Spleen (tissue), 13 donors: ENCODE results near the gene RBFA. TPM values are rescaled to one million over a fixed set of nuclear protein-coding genes. Genes with fewer than 3 reads are reported as not detected.

Experiments used
- DNase-seq: peaks from one replicate; pipeline ENCODE4 v3.0.0-alpha.2; 2020
- H3K27ac ChIP-seq, 8 donors: fragments of 200-600 bp; sonication (generic) in 7 of 8; 1 replicate in 4 of 8; 2 replicates in 4 of 8; pipeline versions ENCODE4 v1.5.0 to v1.8.0; 2016 to 2021; ENCODE audit warnings: inconsistent platforms in 4 of 8, mild to moderate bottlenecking in 4 of 8, moderate library complexity in 1 of 8
- H3K27me3 ChIP-seq, 7 donors: fragments of 200-600 bp; sonication (generic) in 6 of 7; replicated peaks in 1 of 7; 1 replicate in 4 of 7; 2 replicates in 3 of 7; pipeline versions ENCODE4 v1.5.0 to v1.8.0; 2016 to 2021; ENCODE audit warnings: inconsistent platforms in 3 of 7, mild to moderate bottlenecking in 1 of 7
- H3K36me3 ChIP-seq, 6 donors: fragments of 200-600 bp; sonication (generic) in 5 of 6; 1 replicate in 4 of 6; 2 replicates in 2 of 6; pipeline versions ENCODE4 v1.5.0 to v1.8.0; 2016 to 2021; ENCODE audit warnings: inconsistent platforms in 2 of 6
- H3K4me1 ChIP-seq, 6 donors: fragments of 200-600 bp; sonication (generic) in 5 of 6; 1 replicate in 3 of 6; 2 replicates in 3 of 6; pipeline versions ENCODE4 v1.5.0 to v1.8.0; 2016 to 2021; ENCODE audit warnings: inconsistent platforms in 3 of 6
- H3K4me3 ChIP-seq, 8 donors: fragments of 200-600 bp; sonication (generic) in 7 of 8; 1 replicate in 4 of 8; 2 replicates in 4 of 8; pipeline versions ENCODE4 v1.5.0 to v1.8.0; 2016 to 2021; ENCODE audit warnings: inconsistent platforms in 4 of 8, mild to moderate bottlenecking in 4 of 8, moderate library complexity in 2 of 8
- H3K9me3 ChIP-seq, 8 donors: fragments of 200-600 bp; sonication (generic) in 7 of 8; 1 replicate in 4 of 8; 2 replicates in 4 of 8; pipeline versions ENCODE4 v1.5.0 to v1.8.0; 2016 to 2021; ENCODE audit warnings: inconsistent platforms in 4 of 8
- POLR2A ChIP-seq, 3 donors: fragments of 450-650 bp; IDR thresholded peaks; one replicate each; pipeline ENCODE4 v1.5.1; 2017; ENCODE audit warnings: antibody characterized with exemption in 3 of 3, mild to moderate bottlenecking in 1 of 3
- POLR2AphosphoS5 ChIP-seq, 3 donors: sonication (generic); formaldehyde crosslinking; IDR thresholded peaks; one replicate each; pipeline ENCODE4 v1.5.1; 2017; ENCODE audit warnings: antibody characterized with exemption in 3 of 3
- WGBS, 5 donors: extraction: QIAGEN DNeasy Blood & Tissue Kit in 3 of 5; methylation state at CpG; one replicate each; pipeline versions ENCODE4 v1.1.5 to v1.1.7; 2013 to 2018; 5-methylcytosine and 5-hydroxymethylcytosine counted together
- intact Hi-C: fragments of 100-400 bp; cut with DNase I; formaldehyde crosslinking; loops from one replicate; pipeline ENCODE4 v1.15.0; 2023; ENCODE audit warnings: low total_unique reads
- long read RNA-seq, 2 donors: transcript quantifications; one replicate each; lab custom pipeline, GENCODE V29; 2026
- polyA plus RNA-seq, 3 donors: library from polyadenylated mRNA; stranded (reverse); fragments of 200-250 nt; gene quantifications; one replicate each; pipeline ENCODE4 v1.2.1, GENCODE V29; 2013
- total RNA-seq, 7 donors: library from RNA; depleted of rRNA in 3 of 7; stranded (reverse); fragments of >200 nt in 3 of 7; fragmentation: NEBNext Ultra II Directional in 4 of 7; extraction: Animal tissue kit (Norgen Biotek cat#: 25700) in 4 of 7; gene quantifications; one replicate each; pipeline versions ENCODE4 v1.1.0 to v1.2.1, GENCODE V29; 2016 to 2021
- TF ChIP-seq, protein P1 (sequence below), 11 experiments: fragments of 200-600 bp in 7 of 11; fragments of 450-650 bp in 4 of 11; sonication (generic) in 4 of 11; IDR thresholded peaks in 8 of 11; conservative IDR thresholded peaks in 3 of 11; 1 replicate in 7 of 11; 2 replicates in 4 of 11; pipeline versions ENCODE4 v1.4.0 to v1.8.0; 2016 to 2021; ENCODE audit warnings: antibody characterized with exemption in 11 of 11, inconsistent platforms in 4 of 11, mild to moderate bottlenecking in 1 of 11
- donor health status: healthy with polysubstance abuse.
- donor health status: DM: no; HTN: no; CAD: no; lungs with moderate emphysema.
- donor health status: DM: no; HTN: no; CAD: no.
- donor health status: Bipolar disorder and iron deficiency.
- donor health status: healthy.
- donor health status: DM: no; HTN: no; CAD: no.
- donor health status: DM: yes; HTN: yes; CAD: no.

Gene RBFA
- total RNA-seq (10 to 100 TPM; 16.4 to 31.1 (median 20.6) TPM), polyA plus RNA-seq (10 to 100 TPM; 16.4 to 20.4 (median 19.0) TPM)
- long read RNA-seq, donor 1, transcript RBFA-204 (1 exons, 1,587 nt) = major isoform, 6 of 14 reads
- long read RNA-seq, donor 1, transcript RBFA-202 (7 exons, 1,407 nt) = major isoform, 6 of 14 reads
- long read RNA-seq, donor 1, partial matches to known transcripts = 0 of 14 reads
- long read RNA-seq, donor 1, other reads (novel, unspliced or antisense) = 0 of 14 reads
- long read RNA-seq, donor 2, partial matches to known transcripts = 0 of 6 reads
- long read RNA-seq, donor 2, other reads (novel, unspliced or antisense) = 0 of 6 reads

DNA sequence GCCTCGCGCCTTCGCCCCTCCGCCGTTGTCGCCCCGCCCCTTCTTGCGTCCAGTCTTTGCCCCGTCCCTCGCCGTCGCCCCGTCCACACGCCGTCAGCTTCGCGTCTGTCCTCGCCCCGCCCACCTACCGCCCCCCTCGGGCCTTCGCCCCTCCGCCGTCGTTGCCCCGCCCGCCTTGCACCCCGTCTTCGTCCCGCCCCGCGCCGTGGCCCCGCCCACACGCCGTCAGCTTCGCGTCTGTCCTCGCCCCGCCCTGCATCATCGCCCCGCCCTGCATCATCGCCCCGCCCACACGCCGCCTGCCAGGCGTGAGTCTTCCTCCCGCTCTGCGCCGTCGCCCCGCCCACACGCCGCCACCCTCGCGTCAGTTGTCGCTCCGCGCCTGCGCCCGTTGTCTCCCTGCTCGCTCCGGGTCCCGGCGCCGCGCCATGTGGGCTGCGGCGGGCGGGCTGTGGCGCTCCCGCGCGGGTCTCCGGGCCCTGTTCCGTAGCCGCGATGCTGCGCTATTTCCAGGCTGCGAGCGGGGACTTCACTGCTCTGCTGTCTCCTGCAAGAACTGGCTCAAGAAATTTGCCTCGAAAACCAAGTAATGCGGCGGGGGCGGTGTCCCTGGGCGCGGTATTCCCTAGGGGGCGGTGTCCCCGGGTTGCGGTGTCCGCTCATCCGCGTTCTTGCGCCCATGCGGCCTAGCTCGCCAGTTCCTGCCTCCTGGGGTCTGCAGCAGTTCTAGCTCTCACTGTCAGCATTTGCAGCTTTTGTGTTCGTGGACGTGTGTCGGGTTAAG lies at the start of gene RBFA:
RBFA (plus strand) TSS at position 367 of the 784 bp plus-strand sequence; CDS start at position 429, 62 bp downstream.
- intact Hi-C loops = loop anchor here (5.0 kb wide), 1 partner anchor 42 kb away; no protein-coding TSS in a partner anchor
- Histone ChIP-seq H3K36me3 (peaks cover 0 to 25% (median 16%) of the 10 kb centered on the region in 6 donors), H3K9me3 (peaks cover 0 to 20% (median 12%) of the 10 kb centered on the region in 8 donors), H3K27me3 (no peaks in the 10 kb centered on the region), H3K4me3 (peak within 1 kb of the TSS; percentile 72 to 92 (median 80)), H3K4me1 (peaks cover 0 to 24% (median 18%) of the 10 kb centered on the region in 6 donors), H3K27ac (peak within 1 kb of the TSS; percentile 64 to 94 (median 87))
- DNase-seq = peak; percentile 100
- WGBS, 5 donors = 1% methylated on average over 84 to 99 of the region's 99 CpGs
- TF ChIP-seq POLR2A (IDR thresholded peaks at IDR 0.05) (peak in 1 of 3 donors; percentile 29), POLR2AphosphoS5 (IDR thresholded peaks at IDR 0.05) (peak; percentile 82 to 88 (median 87))
- TF ChIP-seq, protein P1, sequence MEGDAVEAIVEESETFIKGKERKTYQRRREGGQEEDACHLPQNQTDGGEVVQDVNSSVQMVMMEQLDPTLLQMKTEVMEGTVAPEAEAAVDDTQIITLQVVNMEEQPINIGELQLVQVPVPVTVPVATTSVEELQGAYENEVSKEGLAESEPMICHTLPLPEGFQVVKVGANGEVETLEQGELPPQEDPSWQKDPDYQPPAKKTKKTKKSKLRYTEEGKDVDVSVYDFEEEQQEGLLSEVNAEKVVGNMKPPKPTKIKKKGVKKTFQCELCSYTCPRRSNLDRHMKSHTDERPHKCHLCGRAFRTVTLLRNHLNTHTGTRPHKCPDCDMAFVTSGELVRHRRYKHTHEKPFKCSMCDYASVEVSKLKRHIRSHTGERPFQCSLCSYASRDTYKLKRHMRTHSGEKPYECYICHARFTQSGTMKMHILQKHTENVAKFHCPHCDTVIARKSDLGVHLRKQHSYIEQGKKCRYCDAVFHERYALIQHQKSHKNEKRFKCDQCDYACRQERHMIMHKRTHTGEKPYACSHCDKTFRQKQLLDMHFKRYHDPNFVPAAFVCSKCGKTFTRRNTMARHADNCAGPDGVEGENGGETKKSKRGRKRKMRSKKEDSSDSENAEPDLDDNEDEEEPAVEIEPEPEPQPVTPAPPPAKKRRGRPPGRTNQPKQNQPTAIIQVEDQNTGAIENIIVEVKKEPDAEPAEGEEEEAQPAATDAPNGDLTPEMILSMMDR (IDR thresholded peaks at IDR 0.05 in 8 of 11, conservative IDR thresholded peaks at IDR 0.05 in 3 of 11) = peak in 9 of 11 experiments; percentile 16 to 53 (median 42)

- TF ChIP-seq, protein P1 (IDR thresholded peaks at IDR 0.05 in 8 of 11, conservative IDR thresholded peaks at IDR 0.05 in 3 of 11) = no peak
- TF ChIP-seq POLR2A (IDR thresholded peaks at IDR 0.05) = no peak
- no peak for TF ChIP-seq POLR2AphosphoS5 (IDR thresholded peaks at IDR 0.05)
- H3K36me3 ChIP-seq = peaks cover 0 to 46% (median 3%) of the 10 kb centered on the region in 6 donors
- H3K9me3 ChIP-seq = no peaks in the 10 kb centered on the region
- 89 to 93% (median 91%) methylated on average over 12 of the region's 12 CpGs for WGBS, 5 donors
- no peak overlapping the region for H3K4me3 ChIP-seq
- intact Hi-C loops = no loop called here
- peaks cover 21 to 88% (median 59%) of the 10 kb centered on the region in 6 donors for H3K4me1 ChIP-seq
- H3K27ac ChIP-seq = no peak overlapping the region
- no peaks in the 10 kb centered on the region for H3K27me3 ChIP-seq
- no peak for DNase-seq
Observed at GRCh38 chr18:79985172-79985571, 49.1 kb upstream of the RBFA start.

GRCh38 chr18:79986726-79987125 lies 47.5 kb upstream of the RBFA start:
- 43 to 78% (median 62%) methylated on average over 7 of the region's 7 CpGs for WGBS, 5 donors
- no peak for TF ChIP-seq POLR2AphosphoS5 (IDR thresholded peaks at IDR 0.05)
- TF ChIP-seq, protein P1 (IDR thresholded peaks at IDR 0.05 in 8 of 11, conservative IDR thresholded peaks at IDR 0.05 in 3 of 11) = no peak
- no peak for TF ChIP-seq POLR2A (IDR thresholded peaks at IDR 0.05)
- no peak overlapping the region for H3K27ac ChIP-seq

More at GRCh38 chr18:79986726-79987125, 47.5 kb upstream of the RBFA start:
- Histone ChIP-seq H3K27me3 (no peaks in the 10 kb centered on the region), H3K4me3 (peak overlapping the region in 4 of 8 donors; percentile 83 to 94 (median 90)), H3K9me3 (no peaks in the 10 kb centered on the region), H3K36me3 (peaks cover 0 to 44% (median 3%) of the 10 kb centered on the region in 6 donors), H3K4me1 (peaks cover 21 to 72% (median 55%) of the 10 kb centered on the region in 6 donors)
- intact Hi-C loops = no loop called here
- DNase-seq = no peak
